ENCODE data around the gene ATL3.

DNA sequence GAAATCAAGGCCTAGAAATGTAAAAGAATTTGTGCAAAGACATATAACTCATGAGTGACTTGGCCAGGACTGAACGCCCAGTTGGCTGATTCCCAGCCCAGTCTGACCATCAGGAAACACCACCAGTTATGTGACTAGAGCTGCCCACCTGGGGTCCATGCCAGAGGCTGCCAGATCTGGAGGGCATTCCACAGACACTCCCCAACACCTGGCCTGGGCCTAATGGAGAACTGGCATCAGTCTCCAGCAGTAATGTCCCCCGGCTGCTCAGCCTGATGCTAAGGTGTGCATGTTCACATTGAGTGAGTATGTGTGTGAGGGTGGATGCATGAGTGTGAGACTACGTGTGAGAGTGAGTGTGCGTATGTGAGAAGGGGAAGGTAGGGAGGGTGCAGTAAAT is 72.6 kb downstream of the ATL3 start:
- TF ChIP-seq, protein P1, sequence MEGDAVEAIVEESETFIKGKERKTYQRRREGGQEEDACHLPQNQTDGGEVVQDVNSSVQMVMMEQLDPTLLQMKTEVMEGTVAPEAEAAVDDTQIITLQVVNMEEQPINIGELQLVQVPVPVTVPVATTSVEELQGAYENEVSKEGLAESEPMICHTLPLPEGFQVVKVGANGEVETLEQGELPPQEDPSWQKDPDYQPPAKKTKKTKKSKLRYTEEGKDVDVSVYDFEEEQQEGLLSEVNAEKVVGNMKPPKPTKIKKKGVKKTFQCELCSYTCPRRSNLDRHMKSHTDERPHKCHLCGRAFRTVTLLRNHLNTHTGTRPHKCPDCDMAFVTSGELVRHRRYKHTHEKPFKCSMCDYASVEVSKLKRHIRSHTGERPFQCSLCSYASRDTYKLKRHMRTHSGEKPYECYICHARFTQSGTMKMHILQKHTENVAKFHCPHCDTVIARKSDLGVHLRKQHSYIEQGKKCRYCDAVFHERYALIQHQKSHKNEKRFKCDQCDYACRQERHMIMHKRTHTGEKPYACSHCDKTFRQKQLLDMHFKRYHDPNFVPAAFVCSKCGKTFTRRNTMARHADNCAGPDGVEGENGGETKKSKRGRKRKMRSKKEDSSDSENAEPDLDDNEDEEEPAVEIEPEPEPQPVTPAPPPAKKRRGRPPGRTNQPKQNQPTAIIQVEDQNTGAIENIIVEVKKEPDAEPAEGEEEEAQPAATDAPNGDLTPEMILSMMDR (IDR thresholded peaks at IDR 0.05), result no peak
- TF ChIP-seq POLR2A (IDR thresholded peaks at IDR 0.05), result no peak
- TF ChIP-seq POLR2AphosphoS5 (IDR thresholded peaks at IDR 0.05), result no peak
